ENCODE results near the gene FIBCD1. TPM values are rescaled to one million over a fixed set of nuclear protein-coding genes. Genes with fewer than 3 reads are reported as not detected.

FIBCD1 gene
- total RNA-seq, 1 donor from 2014 or later = 0.66 TPM

GRCh38 chr9:130975932-130976841 lies 37.1 kb upstream of the FIBCD1 start:
- FAIRE-seq (no peak), DNase-seq (ENCODE audit: low read depth) (no peak)
- H3K9ac ChIP-seq (ENCODE audit: low read length) = no peak overlapping the region
- no peak overlapping the region for H3K4me2 ChIP-seq (ENCODE audit: low read length)
- Mint-ChIP-seq H3K4me1 (ENCODE audit: low read depth, unreplicated experiment) (no peaks in the 10 kb centered on the region), H3K9me3 (ENCODE audit: unreplicated experiment) (no peaks in the 10 kb centered on the region), H3K36me3 (ENCODE audit: low read depth, unreplicated experiment) (no peaks in the 10 kb centered on the region), H3K4me3 (ENCODE audit: unreplicated experiment) (no peak overlapping the region), H3K27me3 (ENCODE audit: low read depth, unreplicated experiment) (peaks cover 49% of the 10 kb centered on the region), H3K27ac (ENCODE audit: unreplicated experiment) (no peak overlapping the region)
- H3K27me3 ChIP-seq (ENCODE audit: insufficient read depth, low read length) = peaks cover 30% of the 10 kb centered on the region
- H3K4me1 ChIP-seq (ENCODE audit: insufficient read depth, low read length) = no peaks in the 10 kb centered on the region
- TF ChIP-seq CTCF (IDR thresholded peaks at IDR 0.05; ENCODE audit: insufficient read depth, low read depth, low read length) (no peak), EZH2 (IDR thresholded peaks at IDR 0.05; ENCODE audit: insufficient read depth, low read length) (no peak)
- H3K4me3 ChIP-seq (ENCODE audit: insufficient read depth, low read depth, low read length) = no peak overlapping the region
- no peaks in the 10 kb centered on the region for H3K79me2 ChIP-seq (ENCODE audit: insufficient read depth, low read length)
- H3K36me3 ChIP-seq (ENCODE audit: insufficient read depth, low read length) = no peaks in the 10 kb centered on the region
- H2AFZ ChIP-seq (ENCODE audit: low read depth, low read length) = no peak overlapping the region
- H4K20me1 ChIP-seq (ENCODE audit: insufficient read depth, low read length) = no peaks in the 10 kb centered on the region
- H3K27ac ChIP-seq (ENCODE audit: low read depth, low read length) = no peak overlapping the region
- H3K9me3 ChIP-seq (ENCODE audit: insufficient read depth, low read depth, low read length) = no peaks in the 10 kb centered on the region

- H3K27me3 Mint-ChIP-seq (ENCODE audit: low read depth, unreplicated experiment) = peaks cover 41% of the 10 kb centered on the region
- no peaks in the 10 kb centered on the region for H4K20me1 ChIP-seq (ENCODE audit: insufficient read depth, low read length)
- no peaks in the 10 kb centered on the region for H3K36me3 Mint-ChIP-seq (ENCODE audit: low read depth, unreplicated experiment)
- no peak overlapping the region for H3K4me3 ChIP-seq (ENCODE audit: insufficient read depth, low read depth, low read length)
- H3K9ac ChIP-seq (ENCODE audit: low read length) = no peak overlapping the region
- no peaks in the 10 kb centered on the region for H3K4me1 Mint-ChIP-seq (ENCODE audit: low read depth, unreplicated experiment)
- H3K27ac Mint-ChIP-seq (ENCODE audit: unreplicated experiment) = no peak overlapping the region
- H3K4me1 ChIP-seq (ENCODE audit: insufficient read depth, low read length) = no peaks in the 10 kb centered on the region
- H3K27me3 ChIP-seq (ENCODE audit: insufficient read depth, low read length) = peaks cover 30% of the 10 kb centered on the region
- H3K4me2 ChIP-seq (ENCODE audit: low read length) = no peak overlapping the region
- no peaks in the 10 kb centered on the region for H3K9me3 ChIP-seq (ENCODE audit: insufficient read depth, low read depth, low read length)
- H2AFZ ChIP-seq (ENCODE audit: low read depth, low read length) = no peak overlapping the region
- no peaks in the 10 kb centered on the region for H3K79me2 ChIP-seq (ENCODE audit: insufficient read depth, low read length)
- H3K36me3 ChIP-seq (ENCODE audit: insufficient read depth, low read length) = no peaks in the 10 kb centered on the region
- no peaks in the 10 kb centered on the region for H3K9me3 Mint-ChIP-seq (ENCODE audit: unreplicated experiment)
- H3K4me3 Mint-ChIP-seq (ENCODE audit: unreplicated experiment) = no peak overlapping the region
- H3K27ac ChIP-seq (ENCODE audit: low read depth, low read length) = no peak overlapping the region
- DNase-seq (ENCODE audit: low read depth) = no peak
- TF ChIP-seq EZH2 (IDR thresholded peaks at IDR 0.05; ENCODE audit: insufficient read depth, low read length) (no peak), CTCF (IDR thresholded peaks at IDR 0.05; ENCODE audit: insufficient read depth, low read depth, low read length) (no peak)
- FAIRE-seq = no peak
Observed at GRCh38 chr9:130975156-130975555, 36.1 kb upstream of the FIBCD1 start.

GRCh38 chr9:130974697-130975096 lies 35.6 kb upstream of the FIBCD1 start:
- no peaks in the 10 kb centered on the region for H3K36me3 Mint-ChIP-seq (ENCODE audit: low read depth, unreplicated experiment)
- FAIRE-seq (no peak), DNase-seq (ENCODE audit: low read depth) (no peak)
- H3K4me3 ChIP-seq (ENCODE audit: insufficient read depth, low read depth, low read length) = no peak overlapping the region
- H4K20me1 ChIP-seq (ENCODE audit: insufficient read depth, low read length) = no peaks in the 10 kb centered on the region
- H3K4me3 Mint-ChIP-seq (ENCODE audit: unreplicated experiment) = no peak overlapping the region
- no peaks in the 10 kb centered on the region for H3K4me1 ChIP-seq (ENCODE audit: insufficient read depth, low read length)
- no peak overlapping the region for H3K4me2 ChIP-seq (ENCODE audit: low read length)
- H3K4me1 Mint-ChIP-seq (ENCODE audit: low read depth, unreplicated experiment) = no peaks in the 10 kb centered on the region
- H2AFZ ChIP-seq (ENCODE audit: low read depth, low read length) = no peak overlapping the region
- no peaks in the 10 kb centered on the region for H3K36me3 ChIP-seq (ENCODE audit: insufficient read depth, low read length)
- H3K9ac ChIP-seq (ENCODE audit: low read length) = no peak overlapping the region
- no peak overlapping the region for H3K27ac Mint-ChIP-seq (ENCODE audit: unreplicated experiment)
- H3K9me3 ChIP-seq (ENCODE audit: insufficient read depth, low read depth, low read length) = no peaks in the 10 kb centered on the region
- no peak overlapping the region for H3K27ac ChIP-seq (ENCODE audit: low read depth, low read length)
- peaks cover 40% of the 10 kb centered on the region for H3K27me3 Mint-ChIP-seq (ENCODE audit: low read depth, unreplicated experiment)
- TF ChIP-seq CTCF (IDR thresholded peaks at IDR 0.05; ENCODE audit: insufficient read depth, low read depth, low read length) (no peak), EZH2 (IDR thresholded peaks at IDR 0.05; ENCODE audit: insufficient read depth, low read length) (no peak)
- H3K9me3 Mint-ChIP-seq (ENCODE audit: unreplicated experiment) = no peaks in the 10 kb centered on the region
- peaks cover 25% of the 10 kb centered on the region for H3K27me3 ChIP-seq (ENCODE audit: insufficient read depth, low read length)
- H3K79me2 ChIP-seq (ENCODE audit: insufficient read depth, low read length) = no peaks in the 10 kb centered on the region

All from astrocyte (in vitro differentiated cells and primary cell).